Mucosa of descending colon (tissue), 3 donors: ENCODE measurements around the gene HBZ. TPM values are rescaled to one million over a fixed set of nuclear protein-coding genes. Genes with fewer than 3 reads are reported as not detected.

ENCODE experiments used
- ATAC-seq: fragments of 200-7000 bp; cut with Tn5 transposase; one replicate; pipeline ENCODE4 v1.9.1; 2020; ENCODE audit warnings: mild to moderate bottlenecking, moderate library complexity
- DNase-seq, 3 donors: peaks; one replicate each; pipeline ENCODE4 v3.0.0-alpha.2; 2020
- H3K36me3 ChIP-seq: fragments of 200-600 bp; one replicate; pipeline ENCODE4 v1.8.0; 2021; ENCODE audit warnings: low read depth, mild to moderate bottlenecking
- H3K4me1 ChIP-seq: fragments of 200-600 bp; one replicate; pipeline ENCODE4 v1.8.0; 2021; ENCODE audit warnings: low read depth, mild to moderate bottlenecking
- H3K4me3 ChIP-seq: fragments of 200-600 bp; one replicate; pipeline ENCODE4 v1.8.0; 2021; ENCODE audit warnings: mild to moderate bottlenecking
- H3K9me3 ChIP-seq: fragments of 200-600 bp; one replicate; pipeline ENCODE4 v1.8.0; 2021; ENCODE audit warnings: mild to moderate bottlenecking
- intact Hi-C, 2 donors: fragments of 100-400 bp; cut with DNase I in 1 of 2; cut with micrococcal nuclease in 1 of 2; formaldehyde crosslinking; loops; one replicate each; pipeline versions ENCODE4 v1.11.0 to v1.11.1; 2022; cut with DNase I, micrococcal nuclease
- total RNA-seq, 3 donors: library from RNA; stranded (reverse); fragmentation: NEBNext Ultra II Directional in 2 of 3; extraction: Animal tissue kit (Norgen Biotek cat#: 25700) in 2 of 3; gene quantifications; one replicate each; pipeline versions ENCODE4 v1.2.1 to v1.2.4, GENCODE V29; 2021 to 2023
- TF ChIP-seq, protein P1 (sequence below): fragments of 200-600 bp; IDR thresholded peaks from one replicate; pipeline ENCODE4 v1.8.0; 2022; ENCODE audit warnings: antibody characterized with exemption, mild to moderate bottlenecking
- donor health status: DM: no; HTN: no; CAD: no; lungs with moderate emphysema.
- donor health status: DM: no; HTN: no; CAD: no.
- donor health status: DM: no; HTN: yes; CAD: no.

Gene HBZ
- total RNA-seq, 3 donors from 2014 or later = 0.41 TPM; not detected in 2

DNA sequence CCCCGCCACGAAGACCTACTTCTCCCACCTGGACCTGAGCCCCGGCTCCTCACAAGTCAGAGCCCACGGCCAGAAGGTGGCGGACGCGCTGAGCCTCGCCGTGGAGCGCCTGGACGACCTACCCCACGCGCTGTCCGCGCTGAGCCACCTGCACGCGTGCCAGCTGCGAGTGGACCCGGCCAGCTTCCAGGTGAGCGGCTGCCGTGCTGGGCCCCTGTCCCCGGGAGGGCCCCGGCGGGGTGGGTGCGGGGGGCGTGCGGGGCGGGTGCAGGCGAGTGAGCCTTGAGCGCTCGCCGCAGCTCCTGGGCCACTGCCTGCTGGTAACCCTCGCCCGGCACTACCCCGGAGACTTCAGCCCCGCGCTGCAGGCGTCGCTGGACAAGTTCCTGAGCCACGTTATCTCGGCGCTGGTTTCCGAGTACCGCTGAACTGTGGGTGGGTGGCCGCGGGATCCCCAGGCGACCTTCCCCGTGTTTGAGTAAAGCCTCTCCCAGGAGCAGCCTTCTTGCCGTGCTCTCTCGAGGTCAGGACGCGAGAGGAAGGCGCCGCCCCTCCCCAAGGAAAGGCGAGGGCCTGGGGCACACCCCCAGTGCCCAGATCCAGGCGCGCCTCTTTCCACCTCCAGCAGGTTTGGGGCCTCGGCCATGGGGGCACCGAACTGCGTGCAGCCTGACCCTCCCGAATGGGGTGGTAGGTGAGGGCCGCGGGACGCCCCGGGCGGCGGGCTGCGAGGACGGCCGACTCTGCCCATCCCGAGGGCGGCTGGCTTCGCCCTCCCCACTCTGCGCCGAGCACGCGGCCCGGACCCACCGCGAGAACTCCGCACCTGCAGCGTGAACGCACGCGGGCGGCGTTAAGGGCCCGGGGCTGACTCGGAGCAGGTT lies 28.5 kb downstream of the HBZ start:
- H3K4me1 ChIP-seq = peaks cover 13% of the 10 kb centered on the region
- TF ChIP-seq, protein P1, sequence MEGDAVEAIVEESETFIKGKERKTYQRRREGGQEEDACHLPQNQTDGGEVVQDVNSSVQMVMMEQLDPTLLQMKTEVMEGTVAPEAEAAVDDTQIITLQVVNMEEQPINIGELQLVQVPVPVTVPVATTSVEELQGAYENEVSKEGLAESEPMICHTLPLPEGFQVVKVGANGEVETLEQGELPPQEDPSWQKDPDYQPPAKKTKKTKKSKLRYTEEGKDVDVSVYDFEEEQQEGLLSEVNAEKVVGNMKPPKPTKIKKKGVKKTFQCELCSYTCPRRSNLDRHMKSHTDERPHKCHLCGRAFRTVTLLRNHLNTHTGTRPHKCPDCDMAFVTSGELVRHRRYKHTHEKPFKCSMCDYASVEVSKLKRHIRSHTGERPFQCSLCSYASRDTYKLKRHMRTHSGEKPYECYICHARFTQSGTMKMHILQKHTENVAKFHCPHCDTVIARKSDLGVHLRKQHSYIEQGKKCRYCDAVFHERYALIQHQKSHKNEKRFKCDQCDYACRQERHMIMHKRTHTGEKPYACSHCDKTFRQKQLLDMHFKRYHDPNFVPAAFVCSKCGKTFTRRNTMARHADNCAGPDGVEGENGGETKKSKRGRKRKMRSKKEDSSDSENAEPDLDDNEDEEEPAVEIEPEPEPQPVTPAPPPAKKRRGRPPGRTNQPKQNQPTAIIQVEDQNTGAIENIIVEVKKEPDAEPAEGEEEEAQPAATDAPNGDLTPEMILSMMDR = no peak
- H3K9me3 ChIP-seq = no peaks in the 10 kb centered on the region
- intact Hi-C loops = loop anchor here (5.0 kb wide), 1 partner anchor 74 kb away; no protein-coding TSS in a partner anchor
- no peak overlapping the region for H3K4me3 ChIP-seq
- DNase-seq (peak in 2 of 3 donors; percentile 77 to 83), ATAC-seq (peak; percentile 94)
- no peaks in the 10 kb centered on the region for H3K36me3 ChIP-seq

DNA sequence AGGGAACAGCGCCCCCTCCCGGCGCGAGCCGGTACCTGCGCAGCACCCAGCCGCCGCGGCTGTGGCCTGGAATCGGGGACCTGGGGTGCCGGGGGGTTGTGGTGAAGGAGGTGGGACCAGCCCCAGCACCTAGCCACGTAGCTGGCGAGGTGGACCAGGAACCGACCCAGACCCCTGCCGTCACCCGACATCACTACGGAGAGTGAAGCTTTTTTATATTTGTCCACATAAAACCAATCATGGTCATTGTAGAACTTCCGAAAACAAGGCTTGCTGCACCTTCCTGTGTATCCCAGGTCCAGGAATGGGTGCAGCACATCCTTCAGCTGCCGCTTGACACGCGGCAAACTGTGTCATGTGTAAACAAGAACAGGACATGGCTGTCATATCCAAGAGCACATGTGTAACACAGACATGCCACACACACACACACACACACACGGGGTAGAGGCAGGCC lies 29.1 kb downstream of the HBZ start:
- Histone ChIP-seq H3K36me3 (no peaks in the 10 kb centered on the region), H3K9me3 (no peaks in the 10 kb centered on the region), H3K4me1 (peaks cover 13% of the 10 kb centered on the region), H3K4me3 (no peak overlapping the region)
- ATAC-seq (peak; percentile 2), DNase-seq (peak in 1 of 3 donors; percentile 88)
- intact Hi-C loops = loop anchor here (5.0 kb wide), 1 partner anchor 74 kb away; no protein-coding TSS in a partner anchor
- TF ChIP-seq, protein P1 = peak; percentile 99

DNA sequence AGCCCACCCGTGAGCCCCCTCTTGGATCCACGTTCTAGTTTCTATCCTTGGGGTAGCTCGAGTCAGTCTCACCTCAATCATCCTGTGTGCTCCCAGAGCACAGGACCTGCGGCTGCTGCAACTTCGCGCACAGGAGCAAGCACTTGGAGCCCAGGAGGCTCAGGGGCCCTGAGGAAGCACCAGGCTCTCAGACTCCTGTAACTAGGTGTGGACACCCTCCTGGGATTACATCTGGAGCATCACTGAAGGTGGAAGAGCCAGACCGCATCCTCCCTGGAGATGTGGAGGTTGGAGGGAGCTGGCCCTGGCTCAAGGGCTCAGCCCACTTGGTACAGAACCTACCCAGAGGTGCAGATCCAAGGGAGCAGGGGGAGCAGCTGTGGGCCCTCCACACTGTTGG lies 30.6 kb downstream of the HBZ start:
- Histone ChIP-seq H3K4me3 (no peak overlapping the region), H3K9me3 (no peaks in the 10 kb centered on the region), H3K36me3 (no peaks in the 10 kb centered on the region), H3K4me1 (peaks cover 13% of the 10 kb centered on the region)
- TF ChIP-seq, protein P1 = no peak
- ATAC-seq (no peak), DNase-seq (no peak)
- intact Hi-C loops = loop anchor here (5.0 kb wide), 1 partner anchor 76 kb away; no protein-coding TSS in a partner anchor

DNA sequence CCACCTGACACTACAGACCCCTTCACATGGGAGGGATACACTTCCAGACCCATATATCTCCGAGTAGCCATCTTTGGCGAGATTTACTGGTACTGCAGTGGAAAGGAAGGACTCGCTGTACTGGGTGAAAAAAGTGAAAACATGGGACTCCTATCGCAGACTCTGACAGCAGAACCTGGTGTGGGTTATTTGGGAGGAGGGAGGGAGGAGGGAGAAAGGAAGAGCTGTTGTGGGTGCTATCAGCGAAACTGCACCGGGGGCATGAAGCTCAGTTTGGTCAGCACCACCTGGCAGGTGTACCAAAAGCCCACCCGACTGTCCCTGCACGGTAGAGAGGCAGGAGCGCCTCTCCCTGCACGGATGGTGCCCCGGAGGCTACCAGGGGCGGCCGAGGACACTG lies 32.8 kb downstream of the HBZ start:
- H3K36me3 ChIP-seq = peaks cover 12% of the 10 kb centered on the region
- no peak for ATAC-seq
- peaks cover 13% of the 10 kb centered on the region for H3K4me1 ChIP-seq
- intact Hi-C loops = no loop called here
- DNase-seq = no peak
- no peak overlapping the region for H3K4me3 ChIP-seq
- no peaks in the 10 kb centered on the region for H3K9me3 ChIP-seq
- TF ChIP-seq, protein P1 = no peak

DNA sequence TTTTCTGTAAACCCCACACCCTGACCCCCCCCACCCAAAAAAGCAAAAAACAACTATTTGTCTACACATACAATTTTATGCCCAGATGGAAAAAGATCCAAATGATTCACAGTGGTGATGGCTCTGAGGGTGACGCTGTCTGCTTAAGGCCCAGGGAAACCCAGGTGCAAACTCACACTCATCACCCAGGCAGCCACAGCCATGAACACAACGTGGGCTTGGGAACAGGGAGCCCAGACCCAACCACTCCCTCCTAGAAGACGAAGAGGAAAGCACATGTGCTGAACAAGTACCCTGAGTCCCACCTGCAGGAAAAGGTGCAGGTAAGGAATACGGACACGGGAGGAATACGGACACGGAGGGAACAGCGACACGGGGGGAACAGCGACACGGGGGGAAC lies 33.2 kb downstream of the HBZ start:
- Histone ChIP-seq H3K36me3 (peaks cover 12% of the 10 kb centered on the region), H3K4me3 (no peak overlapping the region), H3K9me3 (no peaks in the 10 kb centered on the region), H3K4me1 (peaks cover 8% of the 10 kb centered on the region)
- ATAC-seq (no peak), DNase-seq (no peak)
- TF ChIP-seq, protein P1 = no peak
- intact Hi-C loops = no loop called here
